GM12892 (cell line): Measurements from ENCODE around the gene CDH18.

ENCODE experiments used
- POLR2A ChIP-seq: IDR thresholded peaks from 2 replicates; pipeline ENCODE4 v1.6.1; 2011; ENCODE audit warnings: low read depth, low read length, control low read depth
- POLR2AphosphoS5 ChIP-seq: IDR thresholded peaks from 2 replicates; pipeline ENCODE4 v1.6.1; 2011; ENCODE audit warnings: low read depth, low read length, control low read depth
- TAF1 ChIP-seq: IDR thresholded peaks from 2 replicates; pipeline ENCODE4 v1.6.1; 2011; ENCODE audit warnings: low read depth, mild to moderate bottlenecking, control low read depth, low read length, borderline replicate concordance

- TF ChIP-seq POLR2A (no peak), TAF1 (no peak), POLR2AphosphoS5 (no peak)
Observed at GRCh38 chr5:19927170-19927569, 60.8 kb downstream of the CDH18 start.
